Stimulated activated CD8-positive, alpha-beta memory T cell treated with anti-CD3 and anti-CD28 coated beads, Interleukin-15, amount 100 ng/mL, for 24 hours (primary cell): ENCODE results near the gene MXRA7.
"Not testable (repeated sequence)": the region's sequence is repeated elsewhere in the genome, so short reads cannot be mapped to it uniquely, and the experiment has no call there.

Source experiments
- DNase-seq: peaks from one replicate; pipeline ENCODE4 v3.0.0-alpha.2; 2020; ENCODE audit warnings: low read depth

The MXRA7 gene

DNA sequence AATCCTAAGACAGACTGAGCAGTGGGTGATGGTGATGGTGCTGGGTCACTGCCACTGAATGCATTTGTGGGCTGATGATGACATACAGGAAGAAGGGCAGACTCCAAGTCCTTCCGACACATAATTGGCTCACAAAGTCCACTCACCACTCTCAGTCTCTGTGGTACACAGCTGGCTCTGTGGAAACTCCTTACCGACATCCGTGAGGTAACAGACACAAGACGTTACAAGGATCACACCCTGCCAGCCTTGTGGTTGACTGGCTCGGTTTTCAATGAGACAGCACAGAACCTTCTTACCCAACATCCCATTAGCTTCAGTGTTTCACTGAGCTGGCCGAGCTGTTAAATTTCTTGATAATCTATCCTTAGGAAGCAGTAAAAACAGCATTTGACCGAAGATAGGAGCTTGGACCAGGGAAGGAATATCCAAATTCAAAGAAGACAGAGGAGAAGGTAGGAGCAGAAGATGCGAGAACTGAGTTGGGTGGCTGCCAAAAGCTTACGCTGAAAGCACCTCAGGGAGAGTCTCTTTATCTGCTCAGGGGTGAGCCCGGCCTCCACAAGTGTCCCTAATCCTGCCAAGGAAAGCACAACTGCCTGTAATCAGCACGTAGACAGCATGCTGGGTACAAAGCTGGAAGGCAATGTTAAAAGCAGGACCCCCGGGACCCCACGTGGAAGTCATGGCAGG is 5.5 kb upstream of the MXRA7 start:
- no peak for DNase-seq

- DNase-seq: no peak
These were observed 4.7 kb upstream of the MXRA7 start for GRCh38 chr17:76715496-76715830.

GRCh38 chr17:76714822-76715495 is 4.2 kb upstream of the MXRA7 start:
- DNase-seq: peak; percentile 65

GRCh38 chr17:76714336-76714735 is 3.6 kb upstream of the MXRA7 start:
- no peak for DNase-seq

DNA sequence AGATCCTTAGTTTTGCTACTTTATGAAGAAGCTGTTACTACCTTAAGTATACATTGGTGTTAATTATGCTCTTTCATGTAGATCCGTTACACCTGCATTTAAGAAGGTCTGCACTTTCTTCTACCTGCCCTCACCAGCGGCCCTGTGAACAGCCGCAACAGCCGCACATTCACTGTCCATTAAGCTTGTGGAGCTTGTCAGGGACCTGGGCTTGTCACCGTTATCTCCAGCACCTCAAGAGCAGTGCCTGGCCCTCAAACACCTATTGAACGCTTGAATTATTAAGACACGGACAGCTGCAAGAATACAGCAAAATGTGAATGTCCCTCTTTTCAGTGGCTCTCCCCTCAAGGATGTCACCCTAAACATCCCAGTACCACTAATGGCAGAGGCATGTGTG is 3.0 kb upstream of the MXRA7 start:
- DNase-seq: no peak

DNA sequence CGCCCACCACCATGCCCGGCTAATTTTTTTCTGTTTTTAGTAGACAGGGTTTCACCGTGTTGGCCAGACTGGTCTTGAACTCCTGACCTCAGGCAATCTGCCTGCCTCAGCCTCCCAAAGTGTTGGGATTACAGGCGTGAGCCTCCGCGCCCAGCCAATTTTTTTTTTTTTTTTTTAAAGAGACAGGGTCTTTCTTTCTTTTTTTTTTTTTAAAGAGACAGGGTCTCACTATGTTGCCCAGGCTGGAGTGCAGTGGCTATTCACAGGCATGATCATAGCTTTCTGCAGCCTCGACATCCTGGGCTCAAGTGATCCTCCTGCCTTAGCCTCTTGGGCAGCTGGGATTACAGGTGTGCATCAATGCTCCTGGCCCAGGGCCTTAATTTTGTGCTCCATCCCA is 1.6 kb upstream of the MXRA7 start:
- DNase-seq: not testable (repeated sequence)

DNA sequence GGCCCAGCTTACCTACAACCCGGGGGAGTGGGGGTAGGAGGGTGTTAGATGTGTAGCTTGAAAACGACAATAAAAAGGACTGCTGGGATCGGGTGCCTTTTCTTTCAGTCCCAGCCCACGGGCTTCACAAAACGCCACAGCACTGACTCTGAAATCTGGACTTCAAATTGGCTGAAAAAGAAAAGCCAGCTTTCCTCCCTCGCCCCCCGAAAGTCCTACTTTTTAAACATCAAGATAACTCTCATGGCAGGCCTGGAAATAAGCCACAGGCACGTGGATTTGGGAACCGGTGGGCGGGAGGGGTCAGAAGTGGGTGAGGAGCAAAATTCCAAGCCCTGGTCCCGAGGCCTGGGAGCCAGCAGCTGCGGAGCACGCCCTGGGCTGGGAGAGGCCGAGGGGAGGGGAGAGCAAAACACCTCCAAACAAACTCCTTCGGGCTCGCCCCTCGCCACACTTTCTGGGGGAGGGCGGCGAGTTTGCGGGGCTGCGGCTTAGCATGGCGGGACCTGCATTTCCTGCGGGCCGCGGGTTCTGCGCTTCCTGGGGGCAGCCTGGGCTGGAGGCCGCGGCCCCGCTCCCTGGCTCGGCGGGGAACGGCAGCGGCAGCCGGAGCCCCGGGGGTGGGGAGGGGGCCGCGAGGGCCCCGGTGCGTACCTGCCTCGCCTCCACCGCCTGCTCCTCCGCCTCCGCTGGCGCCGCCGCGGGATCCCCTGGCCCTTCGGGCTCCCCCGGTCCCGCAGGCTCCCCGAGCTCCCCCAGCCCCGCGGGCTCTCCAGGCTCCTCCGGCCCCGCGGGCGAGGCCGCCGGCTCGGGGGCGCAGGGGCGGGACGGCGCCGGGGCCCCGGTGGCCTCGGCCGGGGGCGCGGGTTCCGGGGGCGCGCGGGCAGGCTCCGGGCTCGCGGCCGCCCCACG is 558 bp downstream of the MXRA7 start:
- not testable (repeated sequence) for DNase-seq

- no peak for DNase-seq
These were observed 1.5 kb downstream of the MXRA7 start for GRCh38 chr17:76709077-76709950.

GRCh38 chr17:76707985-76708807 is 2.6 kb downstream of the MXRA7 start:
- no peak for DNase-seq

DNA sequence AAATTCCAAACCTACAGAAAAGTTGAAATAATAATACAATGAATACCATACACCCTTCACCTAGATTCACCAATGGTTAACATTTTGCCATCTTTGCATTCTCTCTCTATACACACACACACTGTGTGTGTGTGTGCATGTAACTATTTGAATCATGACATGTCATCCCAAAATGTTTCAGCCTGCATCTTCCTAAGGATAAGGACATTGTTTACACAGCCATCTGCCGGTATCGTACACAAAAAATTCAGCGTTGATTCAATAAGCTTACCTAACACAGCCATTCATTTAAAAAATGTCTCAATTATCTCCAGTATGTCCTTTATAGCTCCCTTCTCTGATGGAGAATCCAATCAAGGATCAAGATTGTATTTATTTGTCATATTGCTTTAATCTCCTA is 3.9 kb downstream of the MXRA7 start:
- DNase-seq: no peak

GRCh38 chr17:76704805-76705204 is 6.0 kb downstream of the MXRA7 start:
- DNase-seq: no peak

DNA sequence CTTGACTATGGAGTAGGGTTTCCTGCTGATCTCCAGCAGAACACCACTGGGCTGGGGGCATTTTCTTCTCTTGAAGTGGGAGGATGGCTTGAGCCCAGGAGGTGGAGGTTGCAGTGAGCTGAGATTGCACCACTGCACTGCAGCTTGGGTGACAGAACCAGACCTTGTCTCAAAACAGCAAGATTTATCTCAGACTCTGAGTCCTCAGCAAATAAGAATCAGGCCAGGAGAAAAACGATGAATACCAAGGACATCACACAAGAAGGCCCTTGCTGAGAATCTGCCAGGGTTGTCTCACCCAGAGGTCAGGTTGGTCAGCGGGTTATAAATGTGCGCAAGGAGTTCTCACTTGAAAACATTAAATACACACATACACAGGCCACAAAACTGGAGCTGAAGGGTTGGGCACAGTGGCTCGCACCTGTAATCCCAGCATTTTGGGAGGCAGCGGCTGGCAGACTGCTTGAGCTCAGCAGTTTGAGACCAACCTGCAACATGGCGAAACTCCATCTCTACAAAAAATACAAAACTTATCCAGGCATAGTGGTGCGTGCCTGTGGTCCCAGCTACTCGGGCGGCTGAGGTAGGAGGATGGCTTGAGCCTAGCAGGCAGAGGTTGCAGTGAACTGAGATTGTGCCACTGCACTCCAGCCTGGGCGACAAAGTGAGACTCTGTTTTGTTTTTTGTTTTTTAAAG is 7.7 kb downstream of the MXRA7 start:
- no peak for DNase-seq

- DNase-seq: no peak
These were observed 8.7 kb downstream of the MXRA7 start for GRCh38 chr17:76702076-76702475.

DNA sequence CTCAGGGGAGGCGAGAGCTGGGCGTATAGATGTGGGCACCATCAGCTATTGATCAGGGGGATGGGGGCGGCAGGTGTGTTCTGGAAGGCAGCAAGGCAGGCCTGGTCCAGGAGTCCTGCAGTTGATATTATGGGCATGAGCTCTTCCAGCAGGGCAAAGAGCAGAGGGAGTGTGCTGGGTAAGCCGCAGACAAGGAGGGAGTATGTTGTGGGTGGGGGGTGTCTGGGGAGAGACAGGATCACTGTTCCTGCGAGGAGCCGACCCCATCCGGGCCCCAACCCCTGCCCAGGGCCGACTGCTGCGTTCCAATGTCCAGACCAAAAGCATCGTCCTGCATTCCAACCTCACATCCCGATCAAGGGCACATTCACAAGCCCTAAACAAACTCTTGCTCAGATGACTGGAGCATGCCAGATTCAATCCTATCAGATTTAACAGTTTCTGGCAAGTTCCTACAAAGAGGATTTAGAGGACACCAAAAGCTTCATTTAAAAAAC is 9.2 kb downstream of the MXRA7 start:
- no peak for DNase-seq

DNA sequence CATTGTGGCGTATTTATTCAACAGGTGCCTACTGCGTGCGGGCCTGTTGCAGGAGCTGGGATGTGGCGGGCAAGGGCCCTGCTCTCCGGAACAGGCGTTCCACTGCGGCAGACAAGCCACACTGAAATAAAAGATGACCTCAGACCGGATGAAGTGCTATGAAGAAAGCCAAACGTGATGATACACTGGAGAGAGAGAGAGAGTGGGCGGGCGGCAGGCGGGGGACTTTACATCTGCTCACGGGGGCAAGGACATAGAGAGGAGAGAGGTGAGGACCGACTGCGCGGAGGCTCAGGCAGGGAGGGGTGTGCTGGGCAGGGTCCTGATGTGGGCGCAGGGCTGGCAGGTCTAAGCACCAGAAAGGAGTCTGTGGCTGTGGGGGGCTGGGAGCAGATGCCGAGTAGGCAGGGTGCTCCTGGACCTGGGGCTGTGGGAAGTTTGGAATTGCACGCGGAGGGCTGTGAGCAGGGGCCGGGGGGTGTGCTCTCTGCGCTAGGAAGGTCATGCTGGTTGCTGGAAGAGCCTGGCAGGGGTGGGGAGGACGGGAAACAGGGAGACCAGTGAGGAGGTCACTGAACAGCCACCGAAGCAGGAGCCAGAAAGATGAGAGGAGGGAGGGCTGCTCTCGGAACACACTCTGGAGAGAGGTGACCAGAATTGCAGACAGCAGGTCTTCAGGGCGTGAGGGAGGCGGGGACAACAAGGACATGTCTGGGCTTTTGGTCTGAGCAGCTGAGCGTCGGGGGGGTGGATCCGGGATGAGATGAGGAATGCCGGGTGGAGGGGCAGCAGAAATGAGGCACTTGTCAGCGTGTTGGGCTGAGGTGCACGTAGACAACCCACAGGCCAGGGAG is 9.9 kb downstream of the MXRA7 start:
- DNase-seq: no peak

DNA sequence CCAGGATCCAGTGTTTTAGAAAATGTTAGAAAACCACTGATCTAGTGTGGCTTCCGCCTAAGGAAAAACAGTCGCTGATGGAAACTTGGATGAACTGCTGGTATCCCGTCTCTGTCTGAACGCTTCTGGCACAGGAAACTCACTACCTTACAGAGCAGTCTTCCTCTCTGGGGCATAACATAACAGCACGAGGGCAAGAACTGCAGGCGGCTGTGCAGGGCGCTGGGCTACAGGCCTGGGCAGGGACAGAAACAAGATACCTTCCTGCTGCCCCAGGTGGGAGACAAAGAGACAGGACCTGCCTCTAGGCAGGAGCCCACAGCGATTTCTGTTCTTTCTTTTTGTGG is 10.5 kb downstream of the MXRA7 start:
- no peak for DNase-seq

DNA sequence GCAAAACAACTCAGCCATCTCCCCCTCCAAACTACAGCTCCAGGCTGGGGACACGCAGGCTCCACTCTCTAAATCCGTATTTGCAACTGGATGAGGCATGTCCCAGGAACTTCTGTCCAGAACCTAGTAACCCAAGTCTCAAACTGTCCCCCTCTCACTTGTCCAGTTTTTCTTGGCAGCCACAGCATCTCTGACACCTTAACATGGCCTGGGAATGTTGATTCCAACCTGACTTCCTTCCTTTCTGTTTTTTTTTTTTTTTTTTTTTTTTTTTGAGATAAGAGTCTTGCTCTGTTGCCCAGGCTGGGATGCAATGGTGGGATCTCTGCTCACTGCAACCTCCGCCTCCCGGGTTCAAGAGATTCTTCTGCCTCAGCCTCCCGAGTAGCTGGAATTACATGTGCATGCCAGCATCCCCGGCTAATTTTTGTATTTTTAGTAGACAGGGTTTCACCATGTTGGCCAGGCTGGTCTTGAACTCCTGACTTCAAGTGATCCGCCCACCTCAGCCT is 12.2 kb downstream of the MXRA7 start:
- not testable (repeated sequence) for DNase-seq

GRCh38 chr17:76697702-76698465 is 12.9 kb downstream of the MXRA7 start:
- DNase-seq: no peak
